Adipose tissue (tissue), 3 donors: ENCODE results near the gene RTP2. TPM values are rescaled to one million over a fixed set of nuclear protein-coding genes. Genes with fewer than 3 reads are reported as not detected.

ENCODE experiments used
- H3K27ac ChIP-seq: one replicate; pipeline ENCODE4 v1.5.1; 2013; ENCODE audit warnings: low read depth, low read length
- WGBS, 3 donors: extraction: QIAGEN DNeasy Blood & Tissue Kit; methylation state at CpG; one replicate each; pipeline ENCODE4 v1.1.7; 2013; 5-methylcytosine and 5-hydroxymethylcytosine counted together
- polyA plus RNA-seq, 3 donors: library from polyadenylated mRNA; stranded (reverse); fragments of 200-250 nt; gene quantifications; one replicate each; pipeline ENCODE4 v1.2.3, GENCODE V29; 2013
- donor health status: healthy with polysubstance abuse.
- donor health status: Bipolar disorder and iron deficiency.
- donor health status: healthy.

The RTP2 gene, protein sequence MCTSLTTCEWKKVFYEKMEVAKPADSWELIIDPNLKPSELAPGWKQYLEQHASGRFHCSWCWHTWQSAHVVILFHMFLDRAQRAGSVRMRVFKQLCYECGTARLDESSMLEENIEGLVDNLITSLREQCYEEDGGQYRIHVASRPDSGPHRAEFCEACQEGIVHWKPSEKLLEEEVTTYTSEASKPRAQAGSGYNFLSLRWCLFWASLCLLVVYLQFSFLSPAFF
- polyA plus RNA-seq, result not detected

GRCh38 chr3:187702507-187703033, at the start of gene RTP2:
RTP2 (minus strand) TSS chr3:187702557; CDS start chr3:187702128, 429 bp downstream.
- no peak within 1 kb of the TSS for H3K27ac ChIP-seq
- 58 to 62% (median 61%) methylated on average over 4 of the region's 4 CpGs for whole genome bisulfite sequencing, 3 donors

DNA sequence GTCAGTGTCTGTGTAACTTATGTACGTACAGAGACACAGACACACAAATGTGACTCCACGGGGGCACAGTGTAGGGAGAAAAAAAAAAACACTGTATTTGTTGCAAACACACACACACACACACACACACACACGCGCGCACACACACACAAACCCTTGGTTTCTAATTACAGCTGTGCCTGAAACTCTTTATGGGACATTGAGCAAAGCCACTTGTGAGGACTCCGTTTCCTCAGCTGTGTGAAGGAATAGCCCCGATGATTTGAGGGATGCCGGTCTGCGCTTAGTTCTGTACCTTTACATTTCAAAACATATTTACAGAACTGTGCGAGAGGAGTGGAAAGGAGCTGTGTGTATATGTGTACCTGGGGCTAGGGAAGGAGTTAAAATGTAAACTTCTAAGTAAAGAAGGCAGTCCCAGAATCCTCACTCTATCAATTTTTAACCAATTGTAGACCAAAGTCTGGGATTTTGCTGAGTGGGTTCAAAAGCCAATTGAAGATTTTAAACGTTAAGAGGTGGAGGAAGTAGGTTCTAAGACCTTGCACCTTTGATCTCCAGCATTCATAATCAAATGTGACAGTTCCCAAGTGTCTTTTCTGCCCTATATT, 48.3 kb upstream of the RTP2 start:
- H3K27ac ChIP-seq, result no peak overlapping the region
- 22 to 67% (median 63%) methylated on average over 11 of the region's 11 CpGs for WGBS, 3 donors

GRCh38 chr3:187750006-187750512, 47.7 kb upstream of the RTP2 start:
- WGBS, 3 donors, result 21 to 63% (median 53%) methylated on average over 14 of the region's 14 CpGs
- no peak overlapping the region for H3K27ac ChIP-seq

- 2 to 11% (median 9%) methylated on average over 2 of the region's 2 CpGs for WGBS, 3 donors
- H3K27ac ChIP-seq, result no peak overlapping the region
These were observed 45.7 kb upstream of the RTP2 start for GRCh38 chr3:187748050-187748481.

DNA sequence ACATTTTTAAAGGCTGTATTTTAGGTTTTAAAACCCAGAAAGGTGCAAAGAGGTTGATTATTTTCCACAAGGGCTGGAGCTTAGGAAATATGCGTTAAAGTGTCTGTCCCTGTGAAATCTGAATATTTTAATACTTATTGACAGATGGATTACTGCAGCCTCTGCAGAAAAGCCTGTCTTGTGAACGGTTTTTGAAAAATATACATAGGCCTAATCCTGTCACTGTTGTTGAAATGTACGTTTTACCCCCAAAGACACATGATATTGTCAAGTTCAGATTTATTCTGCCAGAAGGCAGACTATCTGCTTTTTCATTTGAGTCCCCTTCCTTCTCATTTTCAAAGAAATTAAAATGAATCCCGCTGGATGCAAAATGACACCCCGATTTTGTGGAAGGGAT, 45.1 kb upstream of the RTP2 start:
- 50 to 57% (median 57%) methylated on average over 5 of the region's 5 CpGs for WGBS, 3 donors
- no peak overlapping the region for H3K27ac ChIP-seq

DNA sequence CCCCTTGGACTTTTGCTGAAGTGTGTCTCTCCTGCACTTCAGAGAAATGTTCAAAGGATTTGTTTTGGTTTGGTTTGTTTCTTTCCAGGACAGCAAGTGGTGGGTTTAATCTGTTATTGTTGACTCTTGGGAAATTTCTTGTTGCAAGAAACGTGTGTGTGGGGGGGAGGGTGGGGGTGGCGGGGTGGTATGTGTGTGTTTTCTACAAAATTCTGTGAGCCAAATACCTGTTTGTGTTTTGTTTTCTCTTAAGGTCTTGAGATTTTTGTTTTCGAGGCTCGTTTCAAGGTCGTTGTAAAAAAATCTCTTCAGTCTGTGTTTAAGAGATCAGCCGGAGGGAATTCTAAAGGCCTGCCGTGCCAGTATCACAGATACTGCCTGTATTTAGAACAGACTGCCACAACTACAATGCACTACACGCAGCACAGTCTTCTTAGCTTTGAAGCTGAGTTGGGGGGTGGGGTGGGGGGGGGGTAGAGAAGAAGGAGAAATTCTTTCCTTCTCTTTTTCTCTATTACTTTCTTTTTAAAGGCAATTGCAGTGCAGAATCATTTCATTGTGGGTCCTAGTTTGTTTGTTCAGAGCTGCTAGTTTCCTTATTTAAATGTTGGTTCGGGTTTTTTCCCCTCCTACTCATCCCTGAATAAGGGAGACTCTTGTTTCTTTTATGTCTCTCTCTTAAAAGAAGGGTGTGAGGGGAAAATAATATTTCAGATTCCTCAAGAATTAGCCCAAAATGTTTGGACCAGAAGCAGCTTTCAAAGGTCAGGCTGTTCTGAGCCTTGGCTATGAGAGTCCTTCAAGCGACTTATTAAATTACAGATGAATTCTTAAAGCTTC, 44.3 kb upstream of the RTP2 start:
- WGBS, 3 donors, result 21 to 36% (median 28%) methylated on average over 10 of the region's 10 CpGs
- peak overlapping the region; percentile 63 for H3K27ac ChIP-seq

GRCh38 chr3:187746059-187746441, 43.7 kb upstream of the RTP2 start:
- 7 to 15% (median 8%) methylated on average over 6 of the region's 6 CpGs for WGBS, 3 donors
- H3K27ac ChIP-seq, result no peak overlapping the region

DNA sequence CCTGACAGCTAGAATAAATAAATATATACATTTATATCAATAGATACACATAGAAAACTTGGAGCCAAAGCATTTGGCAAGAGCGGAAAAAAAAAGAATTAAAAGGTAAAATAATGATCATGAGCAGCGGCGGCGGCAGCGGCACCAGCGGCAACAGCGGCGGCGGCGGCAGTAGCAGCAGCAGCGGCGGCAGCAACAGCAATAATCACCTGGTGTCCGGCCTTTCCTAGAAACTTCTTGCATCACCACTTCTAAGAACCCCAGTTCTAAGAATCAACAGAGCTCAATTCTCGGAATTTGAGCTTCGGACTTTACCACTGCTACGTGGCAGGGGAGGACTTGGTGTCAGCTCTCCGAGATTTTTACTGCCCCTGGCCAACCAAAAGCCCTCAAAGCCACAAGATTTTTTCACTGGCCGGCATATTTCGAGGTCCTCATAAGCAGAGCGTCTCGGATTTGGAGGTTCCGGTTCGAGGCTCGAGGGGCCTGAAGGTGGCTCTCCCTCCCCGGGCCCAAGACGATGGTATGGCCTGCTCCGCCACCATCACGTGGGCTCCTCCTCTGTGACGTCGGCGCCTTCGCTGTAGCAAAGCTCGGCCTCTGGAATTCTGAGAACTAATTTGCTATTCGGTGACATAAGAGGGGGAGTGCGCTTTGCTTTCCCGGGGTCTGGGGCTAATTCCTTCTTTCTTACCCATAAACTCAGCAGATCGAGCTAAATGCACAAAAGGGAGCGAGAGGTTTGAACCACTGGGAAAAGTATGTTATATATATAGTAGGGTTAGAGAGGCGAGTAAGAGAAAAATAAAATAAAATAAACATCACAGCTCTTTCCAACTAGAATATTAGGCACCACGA, 43.1 kb upstream of the RTP2 start, which contains the start of gene BCL6:
BCL6 (minus strand) TSS at position 268 of the 858 bp plus-strand sequence. CDS start 11,775 bp downstream, outside the sequence.
- WGBS, 3 donors, result 0 to 1% (median 1%) methylated on average over 40 of the region's 40 CpGs
- peak within 1 kb of the TSS; percentile 96 for H3K27ac ChIP-seq

DNA sequence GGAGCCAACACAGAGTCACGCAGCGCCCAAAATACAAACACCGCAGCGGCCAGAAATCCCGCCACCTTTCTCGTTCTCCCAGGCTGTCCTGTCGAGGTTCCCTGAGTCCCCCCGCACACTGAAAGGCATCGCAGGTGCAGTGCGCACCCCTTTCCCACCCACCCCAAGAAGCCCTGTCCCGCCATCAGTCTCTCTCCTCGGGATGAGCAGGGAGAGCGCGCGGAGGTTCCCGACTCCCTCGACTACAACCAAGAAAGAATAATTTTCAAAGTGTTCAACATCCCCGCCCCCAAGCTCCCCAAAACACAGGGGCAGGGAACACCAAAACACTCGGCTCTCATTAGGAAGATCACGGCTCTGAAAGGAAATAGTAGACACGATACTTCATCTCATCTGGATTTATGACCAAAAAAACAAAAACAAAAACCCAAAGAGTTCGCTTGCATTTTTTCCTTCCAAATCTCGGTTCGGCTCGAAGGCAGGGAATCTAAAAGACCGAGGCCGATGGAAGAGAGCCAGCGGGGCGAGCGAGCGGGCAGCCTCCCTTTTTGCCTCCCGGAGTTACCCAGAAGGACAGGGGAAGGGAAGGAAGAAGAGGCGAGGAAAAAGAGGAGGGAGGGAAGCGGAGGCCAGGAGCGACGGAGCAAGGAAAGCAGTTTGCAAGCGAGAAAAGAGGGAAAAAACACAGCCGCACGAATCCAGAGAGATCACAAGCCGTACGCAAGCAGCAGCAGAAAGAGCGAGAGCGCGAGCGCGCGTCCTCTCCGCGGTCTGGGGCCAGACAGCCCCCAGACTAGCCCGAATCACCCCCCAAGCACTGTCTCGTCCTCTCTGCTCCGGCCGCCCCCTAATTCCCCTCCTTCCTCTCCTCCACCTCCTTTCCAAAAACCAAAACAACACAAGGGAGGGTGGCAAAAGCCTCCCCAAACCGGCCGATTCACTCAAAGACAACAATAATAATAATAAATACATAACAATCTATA, 42.1 kb upstream of the RTP2 start:
- 0% methylated on average over 54 to 55 of the region's 55 CpGs for WGBS, 3 donors
- peak overlapping the region; percentile 96 for H3K27ac ChIP-seq

GRCh38 chr3:187743195-187744141, 41.1 kb upstream of the RTP2 start:
- H3K27ac ChIP-seq, result peak overlapping the region; percentile 96
- 1 to 3% (median 2%) methylated on average over 38 to 45 of the region's 45 CpGs for WGBS, 3 donors

GRCh38 chr3:187742351-187743171, 40.2 kb upstream of the RTP2 start:
- peak overlapping the region; percentile 96 for H3K27ac ChIP-seq
- 31 to 45% (median 33%) methylated on average over 13 of the region's 13 CpGs for WGBS, 3 donors

DNA sequence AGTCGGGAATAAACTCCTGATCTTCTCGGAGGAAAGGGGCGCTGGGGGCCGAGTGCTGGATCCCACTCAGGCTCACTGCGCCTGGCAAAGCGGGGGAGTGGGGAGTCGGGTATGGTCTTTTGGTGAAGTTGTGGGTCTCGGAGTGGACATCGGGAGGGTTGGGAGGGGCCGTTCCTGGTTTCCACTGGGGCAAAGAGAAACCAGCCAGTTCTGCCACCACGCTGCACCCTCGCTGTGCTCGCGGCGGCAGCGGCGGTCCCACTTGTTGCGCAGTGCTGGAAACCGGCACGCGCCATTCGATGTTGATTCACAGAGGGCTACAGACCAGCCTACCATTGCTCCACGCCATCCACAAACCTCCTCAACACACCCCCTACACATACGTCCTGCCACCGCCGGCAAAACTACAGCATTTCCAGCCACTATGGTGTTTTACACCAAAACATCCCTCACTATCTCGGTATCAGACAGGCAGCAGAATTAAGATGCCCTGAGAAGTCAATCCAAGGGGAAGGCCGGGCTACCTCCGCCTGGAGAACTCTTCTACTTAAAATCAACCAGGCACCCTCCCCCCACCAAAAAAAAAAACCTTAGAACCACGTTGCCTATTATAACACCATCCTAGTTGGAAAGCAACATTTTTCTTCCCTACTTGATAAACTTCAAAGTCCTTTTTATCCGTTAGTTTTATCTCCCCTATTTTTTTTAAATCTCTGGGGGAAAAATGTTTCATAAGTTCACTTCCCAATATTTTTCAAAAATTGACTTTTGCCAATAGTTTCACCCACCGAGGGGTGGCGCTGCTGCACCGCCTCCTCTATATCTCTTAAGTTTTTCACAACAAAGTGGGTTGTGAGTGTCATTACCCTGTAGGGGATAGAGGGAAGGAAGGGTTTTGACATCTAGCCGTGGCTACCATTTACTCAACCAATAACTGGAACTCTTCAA, 39.3 kb upstream of the RTP2 start:
- peak overlapping the region; percentile 63 for H3K27ac ChIP-seq
- 1% methylated on average over 35 of the region's 35 CpGs for WGBS, 3 donors

DNA sequence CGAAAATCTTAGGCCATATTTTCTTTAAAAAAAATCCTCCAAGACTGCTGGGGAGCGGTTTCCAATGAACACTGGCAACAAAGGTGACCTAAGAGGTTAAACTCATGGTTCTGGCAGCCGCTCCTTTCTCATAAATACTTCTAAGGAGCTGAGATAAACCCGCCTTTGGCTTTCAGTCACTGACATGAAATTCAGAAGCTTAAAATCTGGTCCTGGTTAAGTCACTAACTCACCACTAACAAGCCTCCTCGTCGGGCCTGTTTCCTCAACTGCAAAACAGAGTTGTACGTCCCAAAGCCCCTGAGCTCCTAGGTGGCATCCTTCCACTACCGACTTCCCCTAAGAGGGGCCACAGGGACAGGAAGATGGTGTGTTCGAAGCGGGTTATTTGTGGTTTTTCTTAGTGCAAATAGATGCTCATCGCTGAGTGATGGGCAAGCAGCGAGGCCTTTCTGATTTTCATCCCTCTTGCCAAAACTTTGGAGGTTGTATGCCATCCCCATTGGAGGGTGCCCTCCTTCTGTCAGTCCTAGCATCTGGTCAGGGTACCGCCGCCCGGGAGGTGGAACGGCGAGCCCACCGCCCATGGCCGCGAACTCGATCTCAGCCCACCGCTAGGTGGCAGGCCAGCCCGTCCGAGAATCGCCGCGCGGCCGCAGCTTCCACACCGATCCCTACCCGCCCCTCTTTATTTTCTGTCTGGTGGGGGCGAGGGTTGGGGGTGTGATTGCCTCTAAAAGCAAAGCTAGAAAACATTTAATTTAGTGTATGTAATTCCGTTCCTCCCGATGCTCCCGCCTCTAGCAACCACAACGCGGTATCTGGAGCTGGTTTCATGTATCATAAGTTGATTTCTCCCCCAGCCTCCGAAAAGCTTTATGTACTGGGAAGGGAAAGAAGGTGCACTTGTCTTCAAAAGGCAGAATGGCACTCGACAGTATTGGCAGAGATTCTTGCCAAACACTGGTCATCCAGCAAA, 38.4 kb upstream of the RTP2 start:
- H3K27ac ChIP-seq, result peak overlapping the region; percentile 89
- 1 to 4% (median 2%) methylated on average over 39 of the region's 39 CpGs for WGBS, 3 donors
